ENCODE results near the gene DNAJC18. TPM values are rescaled to one million over a fixed set of nuclear protein-coding genes. Genes with fewer than 3 reads are reported as not detected.

DNAJC18 gene
- total and polyA plus RNA-seq, 12 donors = 3.4 to 21.1 (median 13.7) TPM

DNA sequence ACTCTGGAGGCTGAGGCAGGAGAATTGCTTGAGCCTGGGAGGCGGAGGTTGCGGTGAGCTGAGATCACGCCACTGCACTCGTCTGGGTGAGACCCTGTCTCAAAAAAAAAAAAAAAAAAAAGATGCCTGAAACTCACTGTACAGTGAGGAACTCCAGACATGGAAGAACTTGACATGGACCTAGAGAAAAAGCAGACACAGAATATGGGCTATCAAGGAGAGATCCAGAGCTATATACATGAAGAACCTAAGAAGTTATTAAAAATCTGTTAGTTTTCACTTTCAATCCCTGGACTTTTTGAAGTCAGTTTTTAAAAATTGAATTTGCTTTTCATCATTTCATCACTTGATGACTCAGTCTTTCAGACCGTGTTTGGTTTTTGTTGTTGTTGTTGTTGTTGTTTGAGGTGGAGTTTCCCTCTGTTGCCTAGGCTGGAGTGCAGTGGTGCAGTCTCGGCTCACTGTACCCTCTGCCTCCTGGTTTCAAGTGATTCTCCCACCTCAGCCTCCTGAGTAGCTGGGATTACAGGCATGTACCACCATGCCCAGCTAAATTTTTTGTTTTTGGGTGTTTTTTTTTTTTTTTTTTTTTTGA lies 77.4 kb downstream of the DNAJC18 start:
- no peaks in the 10 kb centered on the region for H3K27me3 ChIP-seq
- ATAC-seq = no peak
- no peak overlapping the region for H3K27ac ChIP-seq
- peaks cover 0 to 15% (median 5%) of the 10 kb centered on the region in 9 donors for H3K4me1 ChIP-seq
- no peak for DNase-seq
- H3K9me3 ChIP-seq = no peaks in the 10 kb centered on the region
- H3K36me3 ChIP-seq = peaks cover 0 to 55% (median 36%) of the 10 kb centered on the region in 9 donors
- TF ChIP-seq, protein P1, sequence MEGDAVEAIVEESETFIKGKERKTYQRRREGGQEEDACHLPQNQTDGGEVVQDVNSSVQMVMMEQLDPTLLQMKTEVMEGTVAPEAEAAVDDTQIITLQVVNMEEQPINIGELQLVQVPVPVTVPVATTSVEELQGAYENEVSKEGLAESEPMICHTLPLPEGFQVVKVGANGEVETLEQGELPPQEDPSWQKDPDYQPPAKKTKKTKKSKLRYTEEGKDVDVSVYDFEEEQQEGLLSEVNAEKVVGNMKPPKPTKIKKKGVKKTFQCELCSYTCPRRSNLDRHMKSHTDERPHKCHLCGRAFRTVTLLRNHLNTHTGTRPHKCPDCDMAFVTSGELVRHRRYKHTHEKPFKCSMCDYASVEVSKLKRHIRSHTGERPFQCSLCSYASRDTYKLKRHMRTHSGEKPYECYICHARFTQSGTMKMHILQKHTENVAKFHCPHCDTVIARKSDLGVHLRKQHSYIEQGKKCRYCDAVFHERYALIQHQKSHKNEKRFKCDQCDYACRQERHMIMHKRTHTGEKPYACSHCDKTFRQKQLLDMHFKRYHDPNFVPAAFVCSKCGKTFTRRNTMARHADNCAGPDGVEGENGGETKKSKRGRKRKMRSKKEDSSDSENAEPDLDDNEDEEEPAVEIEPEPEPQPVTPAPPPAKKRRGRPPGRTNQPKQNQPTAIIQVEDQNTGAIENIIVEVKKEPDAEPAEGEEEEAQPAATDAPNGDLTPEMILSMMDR (IDR thresholded peaks at IDR 0.05) = no peak
- no peak overlapping the region for H3K4me3 ChIP-seq
- 81 to 82% methylated on average over 6 of the region's 6 CpGs for WGBS, 2 donors
- intact Hi-C loops (cut with DNase I) = no loop called here

GRCh38 chr5:139360384-139360783 lies 78.9 kb downstream of the DNAJC18 start:
- 96% methylated on average over 4 of the region's 4 CpGs for WGBS, 2 donors
- TF ChIP-seq, protein P1 (IDR thresholded peaks at IDR 0.05) = no peak
- peaks cover 0 to 18% (median 9%) of the 10 kb centered on the region in 9 donors for H3K4me1 ChIP-seq

More at GRCh38 chr5:139360384-139360783, 78.9 kb downstream of the DNAJC18 start:
- ATAC-seq (no peak), DNase-seq (no peak)
- Histone ChIP-seq H3K27me3 (no peaks in the 10 kb centered on the region), H3K9me3 (no peaks in the 10 kb centered on the region), H3K36me3 (peaks cover 0 to 46% (median 20%) of the 10 kb centered on the region in 9 donors), H3K4me3 (no peak overlapping the region), H3K27ac (no peak overlapping the region)
- intact Hi-C loops (cut with DNase I) = no loop called here

Other genes starting within 250 kb of the DNAJC18 start
- gene SIL1, start 241.2 kb downstream of the DNAJC18 start, total RNA-seq = 10 to 100 TPM; 26.7 to 68.1 (median 43.4) TPM
- gene SIL1, start 241.2 kb downstream of the DNAJC18 start, polyA plus RNA-seq = 10 to 100 TPM; 74.3 to 94.7 TPM
- gene MATR3, start 145.8 kb downstream of the DNAJC18 start, total RNA-seq = 100 to 1,000 TPM; 122 to 209 (median 176) TPM
- 100 to 1,000 TPM in 1 of 2 donors, 10 to 100 TPM in 1; 86.8 to 134 TPM for gene MATR3, start 145.8 kb downstream of the DNAJC18 start, polyA plus RNA-seq
- 100 to 1,000 TPM; 126 to 173 (median 139) TPM for gene PAIP2, start 97.7 kb downstream of the DNAJC18 start, total RNA-seq
- 100 to 1,000 TPM in 1 of 2 donors, 10 to 100 TPM in 1; 43.8 to 103 TPM for gene PAIP2, start 97.7 kb downstream of the DNAJC18 start, polyA plus RNA-seq
- gene SLC23A1, start 56.2 kb downstream of the DNAJC18 start, total RNA-seq = under 1 TPM in 1 of 10 donors, not detected in 9; 0.19 TPM
- gene SLC23A1, start 56.2 kb downstream of the DNAJC18 start, polyA plus RNA-seq = not detected
- 1 to 10 TPM in 3 of 10 donors, under 1 TPM in 7; 0.28 to 6.6 (median 0.65) TPM for gene MZB1, start 49.6 kb downstream of the DNAJC18 start, total RNA-seq
- 1 to 10 TPM in 1 of 2 donors, under 1 TPM in 1; 0.67 to 1.5 TPM for gene MZB1, start 49.6 kb downstream of the DNAJC18 start, polyA plus RNA-seq
- 10 to 100 TPM; 26.3 to 64.8 (median 37.3) TPM for gene PROB1, start 44.4 kb downstream of the DNAJC18 start, total RNA-seq
- gene PROB1, start 44.4 kb downstream of the DNAJC18 start, polyA plus RNA-seq = 10 to 100 TPM; 12.2 to 28.5 TPM
- 10 to 100 TPM; 11.8 to 24.8 (median 16.5) TPM for gene SPATA24, start 35.4 kb downstream of the DNAJC18 start, total RNA-seq
- 10 to 100 TPM; 14.8 to 37.5 TPM for gene SPATA24, start 35.4 kb downstream of the DNAJC18 start, polyA plus RNA-seq
- gene ECSCR, start 23.2 kb upstream of the DNAJC18 start, total RNA-seq = 10 to 100 TPM; 11.0 to 43.2 (median 17.9) TPM
- gene ECSCR, start 23.2 kb upstream of the DNAJC18 start, polyA plus RNA-seq = 10 to 100 TPM; 24.4 to 64.2 TPM
- not detected for gene SMIM33, start 31.5 kb upstream of the DNAJC18 start, total RNA-seq
- gene SMIM33, start 31.5 kb upstream of the DNAJC18 start, polyA plus RNA-seq = not detected
- 100 to 1,000 TPM in 1 of 10 donors, 10 to 100 TPM in 9; 27.2 to 116 (median 55.7) TPM for gene STING1, start 43.2 kb upstream of the DNAJC18 start, total RNA-seq
- gene STING1, start 43.2 kb upstream of the DNAJC18 start, polyA plus RNA-seq = 10 to 100 TPM; 19.7 to 39.6 TPM
- gene UBE2D2, start 121.8 kb upstream of the DNAJC18 start, total RNA-seq = 100 to 1,000 TPM; 121 to 162 (median 141) TPM
- gene UBE2D2, start 121.8 kb upstream of the DNAJC18 start, polyA plus RNA-seq = 100 to 1,000 TPM in 1 of 2 donors, 10 to 100 TPM in 1; 59.3 to 106 TPM
- gene CXXC5, start 208.8 kb upstream of the DNAJC18 start, total RNA-seq = 10 to 100 TPM; 30.7 to 51.6 (median 37.9) TPM
- gene CXXC5, start 208.8 kb upstream of the DNAJC18 start, polyA plus RNA-seq = 10 to 100 TPM; 28.7 to 31.4 TPM